Measurements from ENCODE around the gene IFNGR1. TPM values are rescaled to one million over a fixed set of nuclear protein-coding genes. Genes with fewer than 3 reads are reported as not detected.

IFNGR1 gene
- total and polyA plus RNA-seq, 4 donors, result 108 to 327 (median 149) TPM

GRCh38 chr6:137175157-137175867, 43.9 kb downstream of the IFNGR1 start:
- H3K4me3 ChIP-seq, result no peak overlapping the region
- no peak for TF ChIP-seq CTCF (IDR thresholded peaks at IDR 0.05; ENCODE audit: control extremely low read depth, extremely low read depth)
- H3K36me3 ChIP-seq (ENCODE audit: control insufficient read depth in 4 of 4, insufficient read depth in 4 of 4, low read length in 4 of 4), result no peaks in the 10 kb centered on the region
- ATAC-seq (ENCODE audit: insufficient read depth, low FRiP score), result no peak
- 67 to 76% methylated on average over 4 of the region's 4 CpGs for WGBS, 2 donors
- H3K27me3 ChIP-seq (ENCODE audit: control insufficient read depth in 3 of 3, insufficient read depth in 3 of 3, low read length in 2 of 3), result no peaks in the 10 kb centered on the region
- no peak for DNase-seq
- H3K9me3 ChIP-seq (ENCODE audit: control insufficient read depth in 4 of 4, insufficient read depth in 3 of 4, low read length in 3 of 4), result peaks cover 0 to 1% (median 0%) of the 10 kb centered on the region in 4 donors
- H3K4me1 ChIP-seq (ENCODE audit: control insufficient read depth in 5 of 5, insufficient read depth in 5 of 5, low read length in 5 of 5), result peaks cover 0 to 3% (median 0%) of the 10 kb centered on the region in 5 donors
- H3K27ac ChIP-seq (ENCODE audit: low read depth in 1 of 2, low read length in 1 of 2), result peak overlapping the region in 1 of 2 donors; percentile 36
- no peak overlapping the region for H3K9ac ChIP-seq (ENCODE audit: insufficient read depth in 1 of 2, low read length in 2 of 2)

GRCh38 chr6:137173501-137173900, 45.7 kb downstream of the IFNGR1 start, which contains the start of gene IL22RA2:
Gene IL22RA2, minus strand, starts transcription at chr6:137173644. Its CDS starts 11,895 bp downstream, at chr6:137161749.
- Histone ChIP-seq H3K4me1 (ENCODE audit: control insufficient read depth in 5 of 5, insufficient read depth in 5 of 5, low read length in 5 of 5) (no peaks in the 10 kb centered on the region), H3K36me3 (ENCODE audit: control insufficient read depth in 4 of 4, insufficient read depth in 4 of 4, low read length in 4 of 4) (no peaks in the 10 kb centered on the region), H3K9ac (ENCODE audit: insufficient read depth in 1 of 2, low read length in 2 of 2) (no peak within 1 kb of the TSS), H3K27ac (ENCODE audit: low read depth in 1 of 2, low read length in 1 of 2) (no peak within 1 kb of the TSS), H3K27me3 (ENCODE audit: control insufficient read depth in 3 of 3, insufficient read depth in 3 of 3, low read length in 2 of 3) (no peaks in the 10 kb centered on the region), H3K9me3 (ENCODE audit: control insufficient read depth in 4 of 4, insufficient read depth in 3 of 4, low read length in 3 of 4) (no peaks in the 10 kb centered on the region), H3K4me3 (no peak within 1 kb of the TSS)
- 95 to 99% methylated on average over 4 of the region's 4 CpGs for WGBS, 2 donors
- ATAC-seq (ENCODE audit: insufficient read depth, low FRiP score) (no peak), DNase-seq (no peak)
- no peak for TF ChIP-seq CTCF (IDR thresholded peaks at IDR 0.05; ENCODE audit: control extremely low read depth, extremely low read depth)

- H3K4me1 ChIP-seq (ENCODE audit: control insufficient read depth in 5 of 5, insufficient read depth in 5 of 5, low read length in 5 of 5), result no peaks in the 10 kb centered on the region
- H3K36me3 ChIP-seq (ENCODE audit: control insufficient read depth in 4 of 4, insufficient read depth in 4 of 4, low read length in 4 of 4), result no peaks in the 10 kb centered on the region
- no peak for DNase-seq
- no peak for ATAC-seq (ENCODE audit: insufficient read depth, low FRiP score)
- no peak overlapping the region for H3K4me3 ChIP-seq
- no peak for TF ChIP-seq CTCF (IDR thresholded peaks at IDR 0.05; ENCODE audit: control extremely low read depth, extremely low read depth)
- H3K9ac ChIP-seq (ENCODE audit: insufficient read depth in 1 of 2, low read length in 2 of 2), result no peak overlapping the region
- H3K27me3 ChIP-seq (ENCODE audit: control insufficient read depth in 3 of 3, insufficient read depth in 3 of 3, low read length in 2 of 3), result no peaks in the 10 kb centered on the region
- no peaks in the 10 kb centered on the region for H3K9me3 ChIP-seq (ENCODE audit: control insufficient read depth in 4 of 4, insufficient read depth in 3 of 4, low read length in 3 of 4)
- no peak overlapping the region for H3K27ac ChIP-seq (ENCODE audit: low read depth in 1 of 2, low read length in 1 of 2)
- WGBS, 2 donors, result 96 to 98% methylated on average over 11 of the region's 11 CpGs
Measured at GRCh38 chr6:137172734-137173431, 46.3 kb downstream of the IFNGR1 start.
